WTC11 (cell line): ENCODE results near the gene ATP6V1G3. TPM values are rescaled to one million over a fixed set of nuclear protein-coding genes. Genes with fewer than 3 reads are reported as not detected.

Experiments
- ATAC-seq: fragments of 200-7000 bp; cut with Tn5 transposase; 2 replicates; pipeline ENCODE4 v1.10.0; 2021; ENCODE audit warnings: mild to moderate bottlenecking, moderate library complexity
- CTCF ChIA-PET: fragments of 300-600 bp; sonication (Branson Sonifier 250); formaldehyde crosslinking; loops from one replicate; lab custom pipeline; 2021; ENCODE audit warnings: antibody characterized with exemption; lab: Charles Lee
- POLR2A ChIA-PET: fragments of 350-600 bp; sonication (Branson Sonifier 250); formaldehyde crosslinking; loops from one replicate; lab custom pipeline; 2021; ENCODE audit warnings: antibody characterized with exemption; lab: Charles Lee
- DNase-seq: peaks from one replicate; pipeline ENCODE4 v3.0.0; 2021; ENCODE audit warnings: low spot score
- H3K27ac Mint-ChIP-seq: 2 replicates; pipeline ENCODE4 v1.8.0; 2021; ENCODE audit warnings: mixed read lengths
- H3K27me3 Mint-ChIP-seq: 2 replicates; pipeline ENCODE4 v1.8.0; 2021; ENCODE audit warnings: low read depth, mild to moderate bottlenecking, moderate library complexity, mixed read lengths
- H3K36me3 Mint-ChIP-seq: 2 replicates; pipeline ENCODE4 v1.8.0; 2021; ENCODE audit warnings: mixed read lengths
- H3K4me1 Mint-ChIP-seq: 2 replicates; pipeline ENCODE4 v1.8.0; 2022; ENCODE audit warnings: mixed read lengths
- H3K4me3 Mint-ChIP-seq: 2 replicates; pipeline ENCODE4 v1.8.0; 2021; ENCODE audit warnings: mild to moderate bottlenecking, moderate library complexity, mixed read lengths
- H3K9me3 Mint-ChIP-seq: 2 replicates; pipeline ENCODE4 v1.8.0; 2021; ENCODE audit warnings: mixed read lengths
- CREB1 ChIP-seq: sonication (generic); formaldehyde crosslinking; IDR thresholded peaks from 2 replicates; pipeline ENCODE4 v1.8.0; 2023; ENCODE audit warnings: mild to moderate bottlenecking, missing genetic modification reagents
- CREM ChIP-seq: sonication (generic); formaldehyde crosslinking; IDR thresholded peaks from 2 replicates; pipeline ENCODE4 v1.8.1; 2022; ENCODE audit warnings: mild to moderate bottlenecking, missing genetic modification reagents, moderate library complexity
- FOXP1 ChIP-seq: sonication (generic); formaldehyde crosslinking; IDR thresholded peaks from 2 replicates; pipeline ENCODE4 v1.8.0; 2022; ENCODE audit warnings: missing genetic modification reagents, mild to moderate bottlenecking, moderate library complexity, borderline replicate concordance
- GRHL2 ChIP-seq: fragments of 250-450 bp; sonication (Bioruptor Pico); IDR thresholded peaks from 2 replicates; pipeline ENCODE4 v1.8.0; 2022; ENCODE audit warnings: mild to moderate bottlenecking, moderate library complexity; ENCODE audit not compliant: insufficient replicate concordance, severe bottlenecking
- GTF2I ChIP-seq: fragments of 250-450 bp; sonication (Bioruptor Pico); conservative IDR thresholded peaks from 2 replicates; pipeline ENCODE4 v1.4.0; 2021; ENCODE audit warnings: mild to moderate bottlenecking
- IRF2 ChIP-seq: sonication (generic); formaldehyde crosslinking; IDR thresholded peaks from 2 replicates; pipeline ENCODE4 v1.8.0; 2022; ENCODE audit warnings: low read depth, missing genetic modification reagents, borderline replicate concordance
- MYBL2 ChIP-seq: sonication (generic); formaldehyde crosslinking; IDR thresholded peaks from 2 replicates; pipeline ENCODE4 v1.8.1; 2023; ENCODE audit warnings: mild to moderate bottlenecking, moderate library complexity, missing genetic modification reagents
- NFATC4 ChIP-seq: fragments of 250-450 bp; sonication (Bioruptor Pico); IDR thresholded peaks from 2 replicates; pipeline ENCODE4 v1.9.0; 2021; ENCODE audit warnings: mild to moderate bottlenecking
- NR1H2 ChIP-seq: sonication (generic); formaldehyde crosslinking; IDR thresholded peaks from 2 replicates; pipeline ENCODE4 v1.9.0; 2021; ENCODE audit warnings: mild to moderate bottlenecking, moderate library complexity, missing genetic modification reagents
- OVOL2 ChIP-seq: fragments of 250-450 bp; sonication (Bioruptor Pico); IDR thresholded peaks from 2 replicates; pipeline ENCODE4 v1.9.0; 2021; ENCODE audit warnings: mild to moderate bottlenecking, borderline replicate concordance
- PRRX2 ChIP-seq: fragments of 250-450 bp; sonication (Bioruptor Pico); IDR thresholded peaks from 2 replicates; pipeline ENCODE4 v1.8.0; 2021; ENCODE audit warnings: mild to moderate bottlenecking
- RELA ChIP-seq: sonication (generic); formaldehyde crosslinking; IDR thresholded peaks from 2 replicates; pipeline ENCODE4 v1.8.1; 2022; ENCODE audit warnings: missing genetic modification reagents, mild to moderate bottlenecking, borderline replicate concordance
- ZNF121 ChIP-seq: sonication (generic); formaldehyde crosslinking; IDR thresholded peaks from 2 replicates; pipeline ENCODE4 v1.8.0; 2023; ENCODE audit warnings: missing genetic modification reagents
- ZNF416 ChIP-seq: fragments of 250-450 bp; sonication (Bioruptor Pico); IDR thresholded peaks from 2 replicates; pipeline ENCODE4 v1.9.0; 2021; ENCODE audit warnings: mild to moderate bottlenecking, inconsistent platforms
- ZNF532 ChIP-seq: fragments of 250-450 bp; sonication (Bioruptor Pico); IDR thresholded peaks from 2 replicates; pipeline ENCODE4 v1.9.0; 2021; ENCODE audit warnings: mild to moderate bottlenecking, borderline replicate concordance
- total RNA-seq: library from RNA; stranded (reverse); gene quantifications from 3 replicates; pipeline ENCODE4 v1.2.3, GENCODE V29; 2021
- TF ChIP-seq, protein P1 (sequence below): sonication (generic); formaldehyde crosslinking; IDR thresholded peaks from 2 replicates; pipeline ENCODE4 v1.8.1; 2023; ENCODE audit warnings: mild to moderate bottlenecking, moderate library complexity, missing genetic modification reagents
- TF ChIP-seq, protein P2 (sequence below): sonication (generic); formaldehyde crosslinking; conservative IDR thresholded peaks from 2 replicates; pipeline ENCODE4 v1.8.1; 2022; ENCODE audit warnings: mild to moderate bottlenecking, missing genetic modification reagents
- TF ChIP-seq, protein P3 (sequence below): fragments of 250-450 bp; sonication (Bioruptor Pico); IDR thresholded peaks from 2 replicates; pipeline ENCODE4 v1.9.0; 2021; ENCODE audit warnings: mild to moderate bottlenecking
- TF ChIP-seq, protein P4 (sequence below): sonication (generic); formaldehyde crosslinking; IDR thresholded peaks from 2 replicates; pipeline ENCODE4 v1.8.1; 2022; ENCODE audit warnings: mild to moderate bottlenecking, missing genetic modification reagents, moderate library complexity, borderline replicate concordance

The ATP6V1G3 gene
- total RNA-seq, 1 experiment from 2014 or later = not detected

GRCh38 chr1:198490224-198490623 lies 50.3 kb downstream of the ATP6V1G3 start (continued):
- TF ChIP-seq ZNF532 (CRISPR knock-in tag) (no peak), GRHL2 (no peak), NR1H2 (CRISPR knock-in tag) (no peak), OVOL2 (CRISPR knock-in tag) (no peak), NFATC4 (no peak)
- TF ChIP-seq, protein P1, sequence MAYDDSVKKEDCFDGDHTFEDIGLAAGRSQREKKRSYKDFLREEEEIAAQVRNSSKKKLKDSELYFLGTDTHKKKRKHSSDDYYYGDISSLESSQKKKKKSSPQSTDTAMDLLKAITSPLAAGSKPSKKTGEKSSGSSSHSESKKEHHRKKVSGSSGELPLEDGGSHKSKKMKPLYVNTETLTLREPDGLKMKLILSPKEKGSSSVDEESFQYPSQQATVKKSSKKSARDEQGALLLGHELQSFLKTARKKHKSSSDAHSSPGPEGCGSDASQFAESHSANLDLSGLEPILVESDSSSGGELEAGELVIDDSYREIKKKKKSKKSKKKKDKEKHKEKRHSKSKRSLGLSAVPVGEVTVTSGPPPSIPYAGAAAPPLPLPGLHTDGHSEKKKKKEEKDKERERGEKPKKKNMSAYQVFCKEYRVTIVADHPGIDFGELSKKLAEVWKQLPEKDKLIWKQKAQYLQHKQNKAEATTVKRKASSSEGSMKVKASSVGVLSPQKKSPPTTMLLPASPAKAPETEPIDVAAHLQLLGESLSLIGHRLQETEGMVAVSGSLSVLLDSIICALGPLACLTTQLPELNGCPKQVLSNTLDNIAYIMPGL (CRISPR knock-in tag) = no peak
- TF ChIP-seq, protein P2, sequence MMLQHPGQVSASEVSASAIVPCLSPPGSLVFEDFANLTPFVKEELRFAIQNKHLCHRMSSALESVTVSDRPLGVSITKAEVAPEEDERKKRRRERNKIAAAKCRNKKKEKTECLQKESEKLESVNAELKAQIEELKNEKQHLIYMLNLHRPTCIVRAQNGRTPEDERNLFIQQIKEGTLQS (CRISPR knock-in tag) = no peak

DNA sequence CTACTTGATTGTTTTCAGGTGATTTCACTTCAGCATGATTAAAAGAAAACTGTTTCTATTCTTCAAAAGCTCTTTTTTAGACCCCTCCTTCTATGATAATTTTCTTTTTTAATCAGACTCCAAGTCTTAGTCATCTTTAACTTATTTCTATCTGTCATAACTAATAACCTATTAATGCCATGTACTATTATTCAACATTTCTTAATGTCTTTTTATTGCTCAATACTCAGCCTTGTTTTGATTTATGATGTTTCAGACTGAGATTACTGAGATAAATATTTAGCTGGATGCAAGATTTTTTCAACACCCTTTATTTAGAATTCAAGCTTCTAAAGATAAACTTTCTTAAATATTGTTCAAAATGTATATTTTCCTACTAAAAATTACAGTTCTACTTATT lies 53.6 kb downstream of the ATP6V1G3 start:
- POLR2A ChIA-PET = no interaction called here
- no peak overlapping the region for H3K4me3 Mint-ChIP-seq
- no peaks in the 10 kb centered on the region for H3K9me3 Mint-ChIP-seq
- no peak for DNase-seq
- H3K4me1 Mint-ChIP-seq = peaks cover 10% of the 10 kb centered on the region
- no peaks in the 10 kb centered on the region for H3K36me3 Mint-ChIP-seq
- H3K27ac Mint-ChIP-seq = no peak overlapping the region
- TF ChIP-seq RELA = no peak
- TF ChIP-seq ZNF121 (CRISPR knock-in tag) = no peak
- TF ChIP-seq, protein P3, sequence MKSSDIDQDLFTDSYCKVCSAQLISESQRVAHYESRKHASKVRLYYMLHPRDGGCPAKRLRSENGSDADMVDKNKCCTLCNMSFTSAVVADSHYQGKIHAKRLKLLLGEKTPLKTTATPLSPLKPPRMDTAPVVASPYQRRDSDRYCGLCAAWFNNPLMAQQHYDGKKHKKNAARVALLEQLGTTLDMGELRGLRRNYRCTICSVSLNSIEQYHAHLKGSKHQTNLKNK (CRISPR knock-in tag) = no peak
- no peak for TF ChIP-seq CREM (CRISPR knock-in tag)
- H3K27me3 Mint-ChIP-seq = no peaks in the 10 kb centered on the region
- ATAC-seq = no peak
- CTCF ChIA-PET = no interaction called here

GRCh38 chr1:198483645-198484044 lies 56.8 kb downstream of the ATP6V1G3 start:
- H3K36me3 Mint-ChIP-seq = no peaks in the 10 kb centered on the region
- no peaks in the 10 kb centered on the region for H3K27me3 Mint-ChIP-seq
- TF ChIP-seq ZNF416 = no peak
- TF ChIP-seq, protein P4, sequence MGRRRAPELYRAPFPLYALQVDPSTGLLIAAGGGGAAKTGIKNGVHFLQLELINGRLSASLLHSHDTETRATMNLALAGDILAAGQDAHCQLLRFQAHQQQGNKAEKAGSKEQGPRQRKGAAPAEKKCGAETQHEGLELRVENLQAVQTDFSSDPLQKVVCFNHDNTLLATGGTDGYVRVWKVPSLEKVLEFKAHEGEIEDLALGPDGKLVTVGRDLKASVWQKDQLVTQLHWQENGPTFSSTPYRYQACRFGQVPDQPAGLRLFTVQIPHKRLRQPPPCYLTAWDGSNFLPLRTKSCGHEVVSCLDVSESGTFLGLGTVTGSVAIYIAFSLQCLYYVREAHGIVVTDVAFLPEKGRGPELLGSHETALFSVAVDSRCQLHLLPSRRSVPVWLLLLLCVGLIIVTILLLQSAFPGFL (CRISPR knock-in tag) = no peak
- TF ChIP-seq GTF2I (CRISPR knock-in tag) = no peak
- no peak for TF ChIP-seq MYBL2 (CRISPR knock-in tag)
- TF ChIP-seq, protein P3 (CRISPR knock-in tag) = no peak
- TF ChIP-seq CREB1 = no peak
- TF ChIP-seq PRRX2 (CRISPR knock-in tag) = no peak
- TF ChIP-seq, protein P1 (CRISPR knock-in tag) = no peak
- TF ChIP-seq FOXP1 (CRISPR knock-in tag) = no peak
- TF ChIP-seq IRF2 (CRISPR knock-in tag) = no peak
- peaks cover 6% of the 10 kb centered on the region for H3K9me3 Mint-ChIP-seq
- DNase-seq = no peak
- H3K4me1 Mint-ChIP-seq = no peaks in the 10 kb centered on the region
- H3K4me3 Mint-ChIP-seq = no peak overlapping the region
- ATAC-seq = no peak
- ChIA-PET POLR2A (no interaction called here), CTCF (no interaction called here)
- H3K27ac Mint-ChIP-seq = no peak overlapping the region
